Activated gamma-delta T cell treated with anti-CD3 and anti-CD28 coated beads, Interleukin-2, amount 50 U/mL, for 16 hours (primary cell): ENCODE data around the gene SMAD3.

Experiments used
- DNase-seq: peaks from one replicate; pipeline ENCODE4 v3.0.0-alpha.2; 2020; ENCODE audit warnings: low read depth

SMAD3 gene

GRCh38 chr15:67036775-67037555, 28.4 kb upstream of the SMAD3 start:
- DNase-seq, result no peak

DNA sequence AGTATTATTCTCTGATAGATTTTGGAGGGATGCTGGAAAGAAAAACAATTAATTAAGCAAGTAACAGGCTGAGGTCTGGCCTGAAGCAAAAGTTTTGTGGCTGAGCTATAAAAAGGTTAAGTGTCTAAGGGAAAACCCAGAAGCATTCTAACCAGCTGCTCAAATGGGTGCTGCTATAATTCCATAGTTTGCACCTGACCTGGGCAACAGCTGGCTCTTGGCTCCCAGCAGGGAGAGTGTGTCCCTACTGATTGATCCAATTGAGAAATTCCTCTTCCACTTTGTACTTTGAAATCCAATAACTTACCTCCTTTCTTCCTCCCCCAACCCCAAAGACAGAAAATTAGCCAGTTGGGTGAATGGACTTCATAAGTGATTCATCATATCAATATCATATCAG, 27.7 kb upstream of the SMAD3 start:
- no peak for DNase-seq

- DNase-seq, result no peak
Observed at GRCh38 chr15:67038736-67039135, 26.7 kb upstream of the SMAD3 start.

DNA sequence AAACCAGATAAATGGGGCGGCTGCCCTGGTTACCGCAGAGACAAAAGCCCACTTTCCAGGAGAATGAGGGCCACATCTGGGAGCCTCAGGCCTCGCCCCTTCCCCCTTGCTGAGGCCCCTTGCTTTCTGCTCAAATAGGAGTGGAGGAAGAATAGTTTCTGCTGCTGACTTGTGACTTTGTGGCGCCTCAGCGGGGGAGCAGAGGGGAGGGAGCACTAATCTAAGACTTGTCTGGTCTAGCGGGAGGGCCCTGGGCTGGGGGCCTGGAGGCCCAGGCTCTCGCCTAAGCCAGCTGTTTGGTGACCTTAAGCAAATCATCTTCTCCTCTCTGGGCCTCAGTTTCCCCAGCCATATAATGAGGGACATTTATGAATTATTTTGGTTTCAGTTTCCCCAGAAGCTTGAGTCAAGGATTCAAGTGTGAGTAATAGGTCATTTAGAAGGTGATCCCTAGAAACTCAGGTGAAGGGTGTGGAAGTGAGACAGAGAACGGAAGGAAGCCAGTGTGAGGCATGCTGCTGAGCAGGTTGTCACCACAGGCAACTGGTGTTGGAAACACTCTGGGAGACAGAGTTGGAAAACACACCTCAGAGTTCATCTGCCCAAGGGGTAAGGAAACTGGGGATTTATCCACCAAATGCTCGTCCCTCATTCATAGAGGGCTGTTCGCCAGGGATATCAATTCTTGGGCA, 25.9 kb upstream of the SMAD3 start:
- no peak for DNase-seq

DNA sequence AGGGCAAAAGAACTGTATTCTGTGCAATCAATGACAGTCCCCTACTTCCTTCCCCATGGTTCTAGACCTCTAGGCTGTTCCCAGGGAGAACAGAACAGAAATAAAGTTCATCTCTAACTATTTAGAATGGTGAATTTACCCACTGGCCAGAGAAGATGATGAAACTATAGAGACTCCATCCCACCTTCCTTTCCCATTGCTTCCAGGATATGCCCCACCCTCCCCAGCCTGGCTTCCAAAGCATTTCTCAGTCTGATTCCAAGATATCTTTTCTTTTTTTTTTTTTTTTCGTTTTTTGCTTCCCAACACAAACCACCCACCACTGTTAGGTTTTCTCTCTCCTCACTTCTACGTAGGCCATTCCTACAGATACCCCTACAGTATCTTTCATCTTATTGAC, 25.1 kb upstream of the SMAD3 start:
- no peak for DNase-seq

DNA sequence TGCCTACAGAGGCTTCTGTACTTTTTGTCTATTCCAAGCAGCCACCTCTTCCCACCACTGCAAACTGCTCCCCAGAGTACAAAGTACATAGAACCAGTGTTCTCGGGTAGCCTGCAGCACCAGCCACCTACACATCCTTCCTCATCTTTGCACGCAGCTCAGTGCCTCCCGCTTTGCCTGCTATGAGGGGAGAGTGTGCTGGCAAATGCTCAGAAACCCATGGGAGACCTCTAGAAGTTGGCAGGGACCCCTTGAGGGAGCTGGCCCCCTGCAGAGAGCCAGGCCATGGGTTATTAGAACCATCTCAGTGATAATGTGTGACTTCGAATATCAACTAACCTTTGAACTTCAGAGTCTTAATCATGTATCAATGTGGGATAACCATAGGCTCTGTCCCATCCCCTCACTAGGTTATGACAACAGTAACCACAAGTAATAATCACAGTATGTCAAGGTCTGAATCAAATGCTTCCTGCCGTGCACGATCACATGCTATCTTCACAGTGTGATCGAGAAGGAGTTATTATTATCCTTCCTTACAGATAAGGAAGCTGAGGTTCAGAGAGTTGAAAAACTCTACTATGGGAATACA, 22.8 kb upstream of the SMAD3 start:
- no peak for DNase-seq

DNA sequence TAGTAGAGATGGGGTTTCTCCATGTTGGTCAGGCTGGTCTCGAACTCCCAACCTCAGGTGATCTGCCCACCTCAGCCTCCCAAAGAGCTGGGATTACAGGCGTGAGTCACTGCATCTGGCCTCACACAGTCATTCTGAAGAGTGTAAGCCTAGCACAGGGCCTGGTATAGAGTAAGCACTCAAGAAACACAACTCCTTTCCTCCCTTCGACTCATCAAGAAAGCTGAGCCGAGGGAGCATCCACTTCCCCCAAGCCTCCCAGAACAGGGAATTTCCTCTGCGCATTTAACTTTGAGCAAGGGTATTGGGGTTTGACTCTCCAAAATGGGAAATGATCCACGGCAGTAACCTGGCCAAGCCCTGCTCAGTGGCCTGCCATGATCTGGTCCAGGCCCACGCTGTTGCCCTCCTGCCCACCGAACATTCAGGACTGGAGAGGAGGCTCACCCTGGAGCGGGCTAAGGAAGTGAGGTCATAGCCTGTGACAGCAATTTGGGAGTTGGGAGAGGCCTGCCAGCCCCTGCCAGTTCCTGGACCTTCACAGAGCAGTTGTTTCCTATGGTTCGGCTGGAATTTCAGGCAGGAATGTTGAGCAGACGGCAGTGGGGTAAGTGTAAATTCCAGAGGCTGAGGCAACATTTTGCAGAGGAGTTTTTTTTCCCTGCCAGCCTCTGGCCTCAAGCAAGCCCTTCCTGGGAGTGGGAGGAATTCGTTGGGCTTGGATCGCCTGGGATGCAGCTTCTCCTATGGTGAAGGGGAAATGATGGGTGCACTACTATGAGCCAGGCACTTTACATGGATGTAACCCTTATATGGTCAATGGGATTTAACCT, 21.2 kb upstream of the SMAD3 start:
- DNase-seq, result no peak

GRCh38 chr15:67047149-67047661, 18.2 kb upstream of the SMAD3 start:
- no peak for DNase-seq

DNA sequence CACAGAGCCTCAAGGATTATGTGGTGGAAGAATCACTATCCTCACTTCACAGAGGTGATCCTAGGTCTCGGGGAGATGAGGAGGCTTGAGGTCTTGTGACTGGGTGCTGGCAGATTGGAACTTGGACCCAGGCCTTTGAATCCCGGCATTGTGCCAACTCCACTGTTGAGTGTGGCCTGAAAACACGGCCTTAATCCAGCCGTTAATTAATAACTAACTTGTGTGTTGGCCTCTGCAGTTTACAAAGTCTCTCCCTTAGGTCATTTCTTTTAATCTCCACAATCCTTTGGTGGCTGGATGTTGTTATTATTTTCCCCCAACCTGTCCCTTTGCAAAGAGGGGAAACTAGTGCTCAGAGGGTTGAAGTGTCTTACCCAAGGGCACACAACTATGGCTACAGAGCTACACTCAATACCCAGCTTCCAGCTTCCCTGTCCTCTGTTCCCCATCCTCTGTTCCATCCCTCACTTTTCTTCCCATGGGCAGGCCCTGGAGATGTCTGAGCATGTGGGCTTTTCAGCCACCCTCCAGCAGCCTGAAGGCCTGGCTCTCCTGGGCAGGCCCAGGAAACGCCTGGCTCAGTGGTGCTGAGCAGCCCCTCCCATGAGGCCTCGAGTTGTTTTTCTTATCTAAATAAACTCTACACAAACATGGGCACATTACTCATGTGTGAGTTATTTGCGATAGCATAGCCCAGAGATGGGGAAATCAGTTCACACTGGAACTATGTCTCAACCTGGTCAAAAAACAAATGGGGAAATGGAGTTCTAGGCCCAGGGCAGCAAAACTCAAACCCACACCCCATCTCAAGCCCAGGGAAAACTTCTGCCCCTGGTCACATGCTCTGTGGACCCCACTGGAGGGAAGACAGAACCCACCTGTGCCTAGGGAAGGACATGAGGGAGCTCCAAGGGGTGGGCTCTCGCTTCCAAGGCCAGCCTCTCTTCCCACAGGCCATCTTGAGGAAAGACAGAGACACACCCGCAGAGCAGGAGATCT, 16.8 kb upstream of the SMAD3 start:
- no peak for DNase-seq

- no peak for DNase-seq
Observed at GRCh38 chr15:67049351-67050044, 15.9 kb upstream of the SMAD3 start.

GRCh38 chr15:67050062-67050461, 15.3 kb upstream of the SMAD3 start:
- no peak for DNase-seq

DNA sequence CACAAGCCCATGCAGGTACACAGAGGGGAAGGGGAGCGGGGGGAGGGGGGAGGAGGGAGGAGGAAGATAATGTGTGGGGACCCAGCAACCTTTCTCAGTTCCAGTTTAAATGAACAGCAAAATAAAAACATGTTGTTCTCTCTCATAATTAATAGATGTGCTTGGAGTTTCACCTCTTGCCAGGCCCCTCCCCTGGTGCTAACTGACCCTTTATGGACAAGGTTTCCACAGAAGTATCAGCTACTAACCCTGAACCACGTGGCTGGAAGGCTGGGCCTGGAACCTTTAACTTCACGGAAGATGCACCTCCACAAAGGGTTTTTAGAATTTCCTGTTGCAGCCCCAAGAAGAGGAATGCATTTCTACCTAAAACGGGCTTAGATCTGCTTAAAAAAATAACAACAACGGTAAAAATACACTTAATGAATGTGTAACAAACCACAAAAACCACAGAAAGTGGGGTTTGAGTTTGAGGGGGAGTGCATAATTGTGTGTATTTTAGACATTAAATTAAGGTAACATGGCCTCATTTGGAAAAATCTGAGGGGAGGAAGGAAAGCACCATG, 14.8 kb upstream of the SMAD3 start:
- no peak for DNase-seq

GRCh38 chr15:67051088-67052045, 14.0 kb upstream of the SMAD3 start:
- DNase-seq, result no peak

- DNase-seq, result no peak
Observed at GRCh38 chr15:67054676-67055075, 10.7 kb upstream of the SMAD3 start.

GRCh38 chr15:67059127-67059553, 6.3 kb upstream of the SMAD3 start:
- no peak for DNase-seq

GRCh38 chr15:67061811-67062368, 3.5 kb upstream of the SMAD3 start:
- DNase-seq, result no peak

DNA sequence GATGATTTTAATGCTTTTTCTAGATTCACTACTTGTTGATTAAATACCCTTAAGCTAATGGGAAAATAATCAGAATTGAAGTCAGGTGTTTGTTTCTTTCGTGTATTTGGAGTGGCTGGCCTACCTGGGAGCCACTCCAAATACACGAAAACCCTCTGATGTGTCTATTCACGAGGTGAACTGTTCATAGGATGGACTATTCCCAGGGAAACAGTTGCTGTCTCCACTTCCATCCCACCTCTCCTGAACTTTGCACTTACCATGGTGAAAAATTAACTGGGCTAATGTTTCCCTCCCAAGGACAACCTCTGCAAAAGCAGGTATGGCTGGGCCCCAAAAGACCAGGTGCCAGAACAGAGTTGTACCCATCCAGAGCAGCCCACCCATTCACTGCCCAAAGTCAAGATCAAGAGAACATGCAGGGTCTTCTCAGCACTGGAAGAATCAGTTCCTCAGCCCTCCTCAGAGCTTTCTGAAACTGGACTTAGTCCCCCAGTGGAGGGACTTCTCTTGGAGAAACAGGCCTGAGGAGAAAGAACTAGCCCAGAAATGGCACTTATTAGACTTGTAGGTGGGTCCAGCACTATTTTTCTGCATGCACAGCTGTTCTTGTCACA, 2.9 kb upstream of the SMAD3 start:
- DNase-seq, result no peak
